H9 (cell line): ENCODE measurements around the gene CERS5. TPM values are rescaled to one million over a fixed set of nuclear protein-coding genes. Genes with fewer than 3 reads are reported as not detected.

Source experiments
- DNase-seq: peaks from one replicate; pipeline ENCODE4 v3.0.0-alpha.2; 2017
- H2AFZ ChIP-seq: one replicate; pipeline ENCODE4 v1.6.1; 2013; ENCODE audit warnings: mild to moderate bottlenecking, low read length, control low read depth, moderate library complexity
- H2AK5ac ChIP-seq: 2 replicates; pipeline ENCODE4 v1.6.1; 2013; ENCODE audit warnings: low read length, control low read depth, mixed read lengths; ENCODE audit not compliant: insufficient read length
- H2BK120ac ChIP-seq: one replicate; pipeline ENCODE4 v1.6.1; 2013; ENCODE audit warnings: low read depth, mild to moderate bottlenecking, low read length, control low read depth, inconsistent platforms; ENCODE audit not compliant: poor library complexity, severe bottlenecking
- H2BK12ac ChIP-seq: 2 replicates; pipeline ENCODE4 v1.6.1; 2013; ENCODE audit warnings: low read length, control low read depth, mixed read lengths, low read depth; ENCODE audit not compliant: insufficient read length
- H2BK15ac ChIP-seq: 2 replicates; pipeline ENCODE4 v1.6.1; 2013; ENCODE audit warnings: low read depth, low read length, control low read depth
- H2BK20ac ChIP-seq: one replicate; pipeline ENCODE4 v1.6.1; 2013; ENCODE audit warnings: low read depth, mild to moderate bottlenecking, low read length, control low read depth, inconsistent platforms; ENCODE audit not compliant: poor library complexity, severe bottlenecking
- H2BK5ac ChIP-seq: 2 replicates; pipeline ENCODE4 v1.6.1; 2013; ENCODE audit warnings: low read length, control low read depth, mixed read lengths; ENCODE audit not compliant: insufficient read length
- H3K14ac ChIP-seq: 2 replicates; pipeline ENCODE4 v1.6.1; 2013; ENCODE audit warnings: low read length, control low read depth; ENCODE audit not compliant: insufficient read depth
- H3K18ac ChIP-seq: 2 replicates; pipeline ENCODE4 v1.6.1; 2013; ENCODE audit warnings: low read depth, mild to moderate bottlenecking, mixed read lengths, low read length, control low read depth; ENCODE audit not compliant: insufficient read length
- H3K23ac ChIP-seq: 2 replicates; pipeline ENCODE4 v1.6.1; 2013; ENCODE audit warnings: low read length, control low read depth, mixed read lengths, low read depth; ENCODE audit not compliant: insufficient read length
- H3K23me2 ChIP-seq: 2 replicates; pipeline ENCODE4 v1.6.1; 2013; ENCODE audit warnings: low read depth, mild to moderate bottlenecking, mixed read lengths, low read length, control low read depth; ENCODE audit not compliant: insufficient read length, poor library complexity, severe bottlenecking
- H3K27ac ChIP-seq: 2 replicates; pipeline ENCODE4 v1.5.1; 2013; ENCODE audit warnings: low read length, control low read depth, mixed read lengths, low read depth; ENCODE audit not compliant: insufficient read length
- H3K27me3 ChIP-seq: 2 replicates; pipeline ENCODE4 v1.6.1; 2013; ENCODE audit warnings: low read length, control low read depth, inconsistent platforms; ENCODE audit not compliant: insufficient read depth
- H3K4ac ChIP-seq: 2 replicates; pipeline ENCODE4 v1.6.1; 2013; ENCODE audit warnings: low read depth, mild to moderate bottlenecking, control low read depth, inconsistent platforms, low read length, moderate library complexity
- H3K4me1 ChIP-seq: 2 replicates; pipeline ENCODE4 v1.6.1; 2013; ENCODE audit warnings: low read length, control low read depth, inconsistent platforms; ENCODE audit not compliant: insufficient read depth
- H3K4me2 ChIP-seq: 2 replicates; pipeline ENCODE4 v1.6.1; 2013; ENCODE audit warnings: low read length, control low read depth, mixed read lengths; ENCODE audit not compliant: insufficient read length, insufficient read depth
- H3K56ac ChIP-seq: 2 replicates; pipeline ENCODE4 v1.6.1; 2013; ENCODE audit warnings: low read depth, mild to moderate bottlenecking, mixed read lengths, low read length, control low read depth; ENCODE audit not compliant: insufficient read length
- H3K79me1 ChIP-seq: 2 replicates; pipeline ENCODE4 v1.6.1; 2013; ENCODE audit warnings: low read depth, mild to moderate bottlenecking, moderate library complexity, low read length, control low read depth, inconsistent platforms; ENCODE audit not compliant: insufficient read depth, poor library complexity, severe bottlenecking
- H3K79me2 ChIP-seq: 2 replicates; pipeline ENCODE4 v1.6.1; 2013; ENCODE audit warnings: low read length, control low read depth, inconsistent platforms; ENCODE audit not compliant: insufficient read depth
- H3K9ac ChIP-seq: 2 replicates; pipeline ENCODE4 v1.6.1; 2013; ENCODE audit warnings: low read length, control low read depth, mixed read lengths; ENCODE audit not compliant: insufficient read length; ENCODE audit errors: extremely low read depth
- H3K9me3 ChIP-seq: one replicate; pipeline ENCODE4 v1.6.1; 2013; ENCODE audit warnings: low read depth, low read length, inconsistent platforms; ENCODE audit not compliant: control insufficient read depth
- H3T11ph ChIP-seq: one replicate; pipeline ENCODE4 v1.6.1; 2013; ENCODE audit warnings: mild to moderate bottlenecking, low read length, control low read depth, inconsistent platforms
- H4K20me1 ChIP-seq: one replicate; pipeline ENCODE4 v1.6.1; 2013; ENCODE audit not compliant: control insufficient read depth, insufficient read length, insufficient read depth
- H4K5ac ChIP-seq: 2 replicates; pipeline ENCODE4 v1.6.1; 2013; ENCODE audit warnings: low read depth, mild to moderate bottlenecking, mixed read lengths, low read length, control low read depth; ENCODE audit not compliant: insufficient read length
- H4K8ac ChIP-seq: replicated peaks from 2 replicates; pipeline ENCODE4 v1.6.1; 2013; ENCODE audit warnings: low read length, control low read depth, mixed read lengths, low read depth; ENCODE audit not compliant: insufficient read length
- H4K91ac ChIP-seq: 2 replicates; pipeline ENCODE4 v1.6.1; 2013; ENCODE audit warnings: low read depth, mild to moderate bottlenecking, moderate library complexity, mixed read lengths, low read length, control low read depth; ENCODE audit not compliant: insufficient read length
- H3K27ac Mint-ChIP-seq, 3 experiments: 2 replicates in 2 of 3; 3 replicates in 1 of 3; pipeline ENCODE4 v1.8.0; 2020 to 2021; ENCODE audit warnings: mixed read lengths in 3 of 3, mild to moderate bottlenecking in 1 of 3, moderate library complexity in 1 of 3
- H3K27me3 Mint-ChIP-seq: 2 replicates; pipeline ENCODE4 v1.8.0; 2021; ENCODE audit warnings: low read depth, mild to moderate bottlenecking, moderate library complexity, mixed read lengths
- H3K36me3 Mint-ChIP-seq, 3 experiments: 2 replicates in 2 of 3; 3 replicates in 1 of 3; pipeline ENCODE4 v1.8.0; 2020 to 2021; ENCODE audit warnings: low read depth in 3 of 3, mixed read lengths in 3 of 3; ENCODE audit not compliant: insufficient read depth in 1 of 3
- H3K4me1 Mint-ChIP-seq, 2 experiments: 2 replicates each; pipeline ENCODE4 v1.8.0; 2020; ENCODE audit warnings: mixed read lengths in 2 of 2
- H3K4me3 Mint-ChIP-seq, 2 experiments: 2 replicates in 1 of 2; 3 replicates in 1 of 2; pipeline ENCODE4 v1.8.0; 2020 to 2021; ENCODE audit warnings: mild to moderate bottlenecking in 2 of 2, mixed read lengths in 2 of 2, moderate library complexity in 1 of 2
- H3K9me3 Mint-ChIP-seq, 2 experiments: 2 replicates in 1 of 2; 3 replicates in 1 of 2; pipeline ENCODE4 v1.8.0; 2020; ENCODE audit warnings: mild to moderate bottlenecking in 2 of 2, mixed read lengths in 2 of 2, moderate library complexity in 1 of 2
- WGBS: extraction: QIAGEN DNeasy Blood & Tissue Kit; methylation state at CpG from one replicate; pipeline ENCODE4 v1.1.7; 2013; ENCODE audit warnings: missing lambda C conversion rate, low lambda C conversion rate, mixed read lengths; ENCODE audit not compliant: insufficient read length; ENCODE audit errors: extremely low coverage; 5-methylcytosine and 5-hydroxymethylcytosine counted together
- total RNA-seq: library from RNA; stranded (reverse); gene quantifications from 2 replicates; pipeline ENCODE4 v1.2.1, GENCODE V29; 2021
- TF ChIP-seq, protein P1 (sequence below): fragments of 200-600 bp; sonication (generic); conservative IDR thresholded peaks from 3 replicates; pipeline ENCODE4 v1.8.0; 2021; ENCODE audit warnings: antibody characterized with exemption, mild to moderate bottlenecking

CERS5 gene
- total RNA-seq, 1 experiment from 2014 or later = 68.8 TPM

DNA sequence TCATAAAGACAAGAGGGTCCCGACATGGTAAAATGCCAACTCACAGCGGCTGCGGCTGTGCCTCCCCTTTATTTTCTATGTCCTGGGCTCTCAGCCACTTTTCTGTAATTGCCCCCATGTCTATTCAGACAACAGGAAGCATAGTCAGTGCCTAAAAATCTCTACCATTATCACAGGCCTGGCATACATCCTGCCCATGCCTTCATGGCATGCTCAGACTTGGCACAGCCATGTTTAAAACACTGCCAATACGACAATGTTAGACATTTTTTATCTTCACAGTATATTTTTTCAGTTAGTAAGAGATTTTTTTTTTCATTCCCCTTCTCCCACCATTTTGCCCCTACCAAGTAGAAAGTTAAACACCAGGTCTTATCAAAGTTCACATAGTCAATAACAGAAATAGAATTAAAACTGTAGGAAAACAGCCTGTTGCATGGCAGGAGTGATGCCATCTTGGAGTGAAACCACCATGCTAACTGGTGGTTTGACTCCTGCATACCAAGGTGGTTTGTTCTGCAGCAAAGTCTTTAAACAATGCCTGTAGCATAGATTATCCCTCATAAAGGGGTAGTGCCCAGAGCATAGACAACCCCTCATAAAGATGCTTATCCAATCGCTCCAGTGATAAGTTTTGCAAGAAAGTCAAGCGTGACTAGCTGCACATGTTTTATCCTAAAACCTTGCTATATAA, 18.9 kb upstream of the CERS5 start:
- Histone ChIP-seq H4K91ac (no peak overlapping the region), H2BK5ac (no peak overlapping the region), H2AK5ac (no peak overlapping the region), H2BK12ac (no peak overlapping the region), H3K23me2 (no peaks in the 10 kb centered on the region), H4K20me1 (peaks cover 2% of the 10 kb centered on the region), H3K4ac (no peak overlapping the region), H2BK120ac (no peak overlapping the region), H3K9ac (no peak overlapping the region), H3K27ac (no peak overlapping the region), H3K4me1 (no peaks in the 10 kb centered on the region), H4K8ac (no peak overlapping the region), H3K14ac (no peak overlapping the region), H3K79me2 (0 out of 2 replicates have a peak, but pooled peaks cover 2% of the 10 kb centered on the region), H2AFZ (no peak overlapping the region), H4K5ac (no peak overlapping the region), H2BK15ac (no peak overlapping the region), H3K27me3 (no peaks in the 10 kb centered on the region), H3K9me3 (no peaks in the 10 kb centered on the region), H3K79me1 (no peaks in the 10 kb centered on the region), H3K4me2 (no peak overlapping the region), H3T11ph (no peak overlapping the region), H3K18ac (no peak overlapping the region), H2BK20ac (no peak overlapping the region), H3K56ac (no peak overlapping the region), H3K23ac (no peak overlapping the region)
- Mint-ChIP-seq H3K27ac (no peak overlapping the region), H3K9me3 (no peaks in the 10 kb centered on the region), H3K4me1 (peaks cover 8 to 23% of the 10 kb centered on the region in 2 experiments), H3K4me3 (no peak overlapping the region), H3K27me3 (no peaks in the 10 kb centered on the region), H3K36me3 (peaks cover 6 to 25% (median 10%) of the 10 kb centered on the region in 3 experiments; a peak in 6 of 7 replicates)
- no CpG with 5 or more reads among the region's 6 CpGs for WGBS
- TF ChIP-seq, protein P1, sequence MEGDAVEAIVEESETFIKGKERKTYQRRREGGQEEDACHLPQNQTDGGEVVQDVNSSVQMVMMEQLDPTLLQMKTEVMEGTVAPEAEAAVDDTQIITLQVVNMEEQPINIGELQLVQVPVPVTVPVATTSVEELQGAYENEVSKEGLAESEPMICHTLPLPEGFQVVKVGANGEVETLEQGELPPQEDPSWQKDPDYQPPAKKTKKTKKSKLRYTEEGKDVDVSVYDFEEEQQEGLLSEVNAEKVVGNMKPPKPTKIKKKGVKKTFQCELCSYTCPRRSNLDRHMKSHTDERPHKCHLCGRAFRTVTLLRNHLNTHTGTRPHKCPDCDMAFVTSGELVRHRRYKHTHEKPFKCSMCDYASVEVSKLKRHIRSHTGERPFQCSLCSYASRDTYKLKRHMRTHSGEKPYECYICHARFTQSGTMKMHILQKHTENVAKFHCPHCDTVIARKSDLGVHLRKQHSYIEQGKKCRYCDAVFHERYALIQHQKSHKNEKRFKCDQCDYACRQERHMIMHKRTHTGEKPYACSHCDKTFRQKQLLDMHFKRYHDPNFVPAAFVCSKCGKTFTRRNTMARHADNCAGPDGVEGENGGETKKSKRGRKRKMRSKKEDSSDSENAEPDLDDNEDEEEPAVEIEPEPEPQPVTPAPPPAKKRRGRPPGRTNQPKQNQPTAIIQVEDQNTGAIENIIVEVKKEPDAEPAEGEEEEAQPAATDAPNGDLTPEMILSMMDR = no peak
- no peak for DNase-seq
